ENCODE results near the gene PRKRA.

- TF ChIP-seq CTCF (IDR thresholded peaks at IDR 0.05; ENCODE audit: control extremely low read depth in 1 of 3, insufficient read depth in 1 of 3, low read depth in 1 of 3, low read length in 3 of 3) (no peak), GABPA (IDR thresholded peaks at IDR 0.05; ENCODE audit: borderline replicate concordance, insufficient read depth, low read length) (no peak)
These were observed 56.1 kb downstream of the PRKRA start for GRCh38 chr2:178394859-178395258.

All from H1 (cell line).